Measurements from ENCODE around the gene INSRR. TPM values are rescaled to one million over a fixed set of nuclear protein-coding genes. Genes with fewer than 3 reads are reported as not detected.

INSRR gene
- total RNA-seq, 1 donor from 2014 or later = 1.7 TPM

GRCh38 chr1:156864796-156865195 is 5.9 kb upstream of the INSRR start:
- H3K9me3 Mint-ChIP-seq = no peaks in the 10 kb centered on the region
- no peak overlapping the region for H3K27ac Mint-ChIP-seq
- H3K4me3 Mint-ChIP-seq = no peak overlapping the region
- peaks cover 59% of the 10 kb centered on the region for H3K27me3 Mint-ChIP-seq
- H3K4me1 Mint-ChIP-seq (ENCODE audit: unreplicated experiment) = peaks cover 40% of the 10 kb centered on the region
- TF ChIP-seq CTCF (conservative IDR thresholded peaks at IDR 0.05) = no peak
- no peaks in the 10 kb centered on the region for H3K36me3 Mint-ChIP-seq
- no peak for DNase-seq (ENCODE audit: extremely low spot score, unreplicated experiment)

GRCh38 chr1:156863631-156864030 is 4.7 kb upstream of the INSRR start:
- no peak for TF ChIP-seq CTCF (conservative IDR thresholded peaks at IDR 0.05)
- Mint-ChIP-seq H3K4me3 (peak overlapping the region; percentile 76), H3K4me1 (ENCODE audit: unreplicated experiment) (peaks cover 38% of the 10 kb centered on the region), H3K27me3 (peaks cover 62% of the 10 kb centered on the region), H3K27ac (peak overlapping the region; percentile 24), H3K36me3 (no peaks in the 10 kb centered on the region), H3K9me3 (no peaks in the 10 kb centered on the region)
- DNase-seq (ENCODE audit: extremely low spot score, unreplicated experiment) = no peak

GRCh38 chr1:156862997-156863599 is 4.2 kb upstream of the INSRR start:
- no peak for TF ChIP-seq CTCF (conservative IDR thresholded peaks at IDR 0.05)
- no peak for DNase-seq (ENCODE audit: extremely low spot score, unreplicated experiment)
- Mint-ChIP-seq H3K27me3 (peaks cover 68% of the 10 kb centered on the region), H3K9me3 (no peaks in the 10 kb centered on the region), H3K27ac (peak overlapping the region; percentile 24), H3K4me1 (ENCODE audit: unreplicated experiment) (peaks cover 43% of the 10 kb centered on the region), H3K4me3 (peak overlapping the region; percentile 76), H3K36me3 (no peaks in the 10 kb centered on the region)

- no peak for DNase-seq (ENCODE audit: extremely low spot score, unreplicated experiment)
- Mint-ChIP-seq H3K9me3 (no peaks in the 10 kb centered on the region), H3K36me3 (no peaks in the 10 kb centered on the region), H3K27me3 (peaks cover 73% of the 10 kb centered on the region), H3K27ac (no peak overlapping the region), H3K4me3 (no peak overlapping the region), H3K4me1 (ENCODE audit: unreplicated experiment) (peaks cover 48% of the 10 kb centered on the region)
- no peak for TF ChIP-seq CTCF (conservative IDR thresholded peaks at IDR 0.05)
Observed at GRCh38 chr1:156862584-156862983, 3.7 kb upstream of the INSRR start.

GRCh38 chr1:156860628-156861423 is 1.9 kb upstream of the INSRR start, which contains the start of gene NTRK1:
Gene NTRK1, plus strand, starts transcription at chr1:156860865. Its CDS starts 70 bp downstream, at chr1:156860935.
- no peaks in the 10 kb centered on the region for H3K9me3 Mint-ChIP-seq
- DNase-seq (ENCODE audit: extremely low spot score, unreplicated experiment) = no peak
- H3K4me1 Mint-ChIP-seq (ENCODE audit: unreplicated experiment) = peaks cover 46% of the 10 kb centered on the region
- H3K4me3 Mint-ChIP-seq = peak within 1 kb of the TSS; percentile 88
- H3K27ac Mint-ChIP-seq = no peak within 1 kb of the TSS
- H3K27me3 Mint-ChIP-seq = peaks cover 87% of the 10 kb centered on the region
- TF ChIP-seq CTCF (conservative IDR thresholded peaks at IDR 0.05) = no peak
- no peaks in the 10 kb centered on the region for H3K36me3 Mint-ChIP-seq

All from type B pancreatic cell (in vitro differentiated cells).